ENCODE results near the gene EPN2. TPM values are rescaled to one million over a fixed set of nuclear protein-coding genes. Genes with fewer than 3 reads are reported as not detected.

The EPN2 gene
- total and polyA plus RNA-seq, 12 donors: 12.0 to 53.8 (median 22.5) TPM

- Histone ChIP-seq H3K4me1 (replicated peaks in 1 of 2) (peaks cover 14 to 34% of the 10 kb centered on the region in 2 donors), H3K27ac (peak overlapping the region in 2 of 5 donors; percentile 59 to 75), H3K36me3 (replicated peaks in 1 of 2) (no peaks in the 10 kb centered on the region), H3K27me3 (no peaks in the 10 kb centered on the region), H3K4me3 (no peak overlapping the region), H3K9me3 (replicated peaks in 1 of 3) (no peaks in the 10 kb centered on the region)
- WGBS, 4 donors: 57 to 73% (median 68%) methylated on average over 4 of the region's 4 CpGs
- peak; percentile 48 to 90 (median 65) for DNase-seq
- intact Hi-C loops (cut with DNase I): no loop called here
- TF ChIP-seq POLR2A (IDR thresholded peaks at IDR 0.05): no peak
These were observed 13.4 kb downstream of the EPN2 start for GRCh38 chr17:19250421-19251173.

DNA sequence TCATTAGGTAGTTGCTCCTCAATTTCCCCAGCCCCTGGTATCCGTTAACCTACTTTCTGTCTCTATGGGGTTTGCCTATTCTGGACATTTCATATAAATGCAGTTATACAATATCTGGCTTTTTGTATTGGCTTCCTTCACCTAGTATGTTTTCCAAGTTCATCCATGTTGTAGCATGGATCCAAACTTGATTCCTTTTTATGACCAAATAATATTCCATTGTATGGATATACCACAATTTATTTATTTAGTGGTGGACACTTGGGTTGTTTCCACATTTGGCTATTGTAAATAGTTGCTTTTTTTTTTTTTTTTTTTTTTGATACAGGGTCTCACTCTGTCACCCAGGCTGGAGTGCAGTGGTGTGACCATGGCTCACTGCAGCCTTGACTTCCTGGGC, 15.9 kb downstream of the EPN2 start:
- H3K27me3 ChIP-seq: no peaks in the 10 kb centered on the region
- 96 to 100% (median 100%) methylated on average over 1 of the region's 1 CpG for WGBS, 4 donors
- DNase-seq: no peak
- intact Hi-C loops (cut with DNase I): no loop called here
- H3K4me1 ChIP-seq (replicated peaks in 1 of 2): peaks cover 14 to 25% of the 10 kb centered on the region in 2 donors
- H3K4me3 ChIP-seq: no peak overlapping the region
- no peaks in the 10 kb centered on the region for H3K9me3 ChIP-seq (replicated peaks in 1 of 3)
- no peaks in the 10 kb centered on the region for H3K36me3 ChIP-seq (replicated peaks in 1 of 2)
- no peak overlapping the region for H3K27ac ChIP-seq
- no peak for TF ChIP-seq CTCF (IDR thresholded peaks at IDR 0.05)
- TF ChIP-seq POLR2A (IDR thresholded peaks at IDR 0.05): no peak

GRCh38 chr17:19254651-19255050, 17.5 kb downstream of the EPN2 start:
- Histone ChIP-seq H3K27ac (no peak overlapping the region), H3K27me3 (no peaks in the 10 kb centered on the region), H3K9me3 (replicated peaks in 1 of 3) (no peaks in the 10 kb centered on the region), H3K36me3 (replicated peaks in 1 of 2) (no peaks in the 10 kb centered on the region), H3K4me1 (replicated peaks in 1 of 2) (peaks cover 4 to 12% of the 10 kb centered on the region in 2 donors), H3K4me3 (no peak overlapping the region)
- DNase-seq: no peak
- intact Hi-C loops (cut with DNase I): no loop called here
- TF ChIP-seq CTCF (IDR thresholded peaks at IDR 0.05) (no peak), POLR2A (IDR thresholded peaks at IDR 0.05) (no peak)
- 74 to 91% (median 90%) methylated on average over 2 of the region's 2 CpGs for WGBS, 4 donors

DNA sequence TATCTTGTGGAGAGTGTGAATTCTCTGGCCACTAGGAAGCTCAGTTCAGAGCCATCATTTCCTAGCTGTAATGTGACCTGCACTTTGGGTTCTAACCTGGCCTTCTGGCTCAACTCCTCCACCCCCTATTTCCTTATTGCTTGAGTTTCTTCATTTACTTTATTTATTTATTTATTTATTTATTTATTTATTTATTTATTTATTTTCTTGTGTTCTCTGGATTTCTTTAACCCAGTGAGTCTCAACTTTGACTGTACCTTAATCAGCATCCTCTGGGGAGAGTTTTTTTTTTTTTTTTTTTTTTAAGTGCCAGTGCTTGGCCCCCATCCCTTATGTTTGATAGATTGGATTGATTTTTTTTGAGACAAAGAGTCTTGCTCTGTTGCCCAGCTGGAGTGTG, 18.1 kb downstream of the EPN2 start:
- no peaks in the 10 kb centered on the region for H3K9me3 ChIP-seq (replicated peaks in 1 of 3)
- no peaks in the 10 kb centered on the region for H3K36me3 ChIP-seq (replicated peaks in 1 of 2)
- no peak overlapping the region for H3K27ac ChIP-seq
- DNase-seq: no peak
- intact Hi-C loops (cut with DNase I): no loop called here
- peaks cover 3 to 9% of the 10 kb centered on the region in 2 donors for H3K4me1 ChIP-seq (replicated peaks in 1 of 2)
- H3K4me3 ChIP-seq: no peak overlapping the region
- TF ChIP-seq CTCF (IDR thresholded peaks at IDR 0.05): no peak
- TF ChIP-seq POLR2A (IDR thresholded peaks at IDR 0.05): no peak
- H3K27me3 ChIP-seq: no peaks in the 10 kb centered on the region

- H3K27me3 ChIP-seq: no peaks in the 10 kb centered on the region
- DNase-seq: no peak
- H3K36me3 ChIP-seq (replicated peaks in 1 of 2): no peaks in the 10 kb centered on the region
- H3K4me1 ChIP-seq (replicated peaks in 1 of 2): peaks cover 8 to 15% of the 10 kb centered on the region in 2 donors
- 88 to 97% (median 92%) methylated on average over 9 of the region's 9 CpGs for WGBS, 4 donors
- TF ChIP-seq CTCF (IDR thresholded peaks at IDR 0.05) (no peak), POLR2A (IDR thresholded peaks at IDR 0.05) (no peak)
- intact Hi-C loops (cut with DNase I): no loop called here
- H3K4me3 ChIP-seq: no peak overlapping the region
- no peaks in the 10 kb centered on the region for H3K9me3 ChIP-seq (replicated peaks in 1 of 3)
- no peak overlapping the region for H3K27ac ChIP-seq
These were observed 21.2 kb downstream of the EPN2 start for GRCh38 chr17:19258371-19258770.

All from adrenal gland (tissue), 12 donors.